Measurements from ENCODE around the gene ANKS6. TPM values are rescaled to one million over a fixed set of nuclear protein-coding genes. Genes with fewer than 3 reads are reported as not detected.
A peak's percentile ranks its signal among the peaks of the same experiment; 100 is the strongest.

ANKS6 gene
- total and polyA plus RNA-seq, 2 of the 8 experiments (the other 6 are each of a cell fraction or from before 2014, with no cell fraction given): 34.1 to 56.3 TPM

GRCh38 chr9:98686961-98687855 is 109.1 kb downstream of the ANKS6 start:
- H3K4ac ChIP-seq (replicated peaks; ENCODE audit: insufficient read length, low read depth, low read length): no peak overlapping the region
- no peak overlapping the region for H3K9ac ChIP-seq (replicated peaks in 1 of 4; ENCODE audit: extremely low read depth in 1 of 4, low read depth in 3 of 4, low read length in 3 of 4)
- no peak overlapping the region for H3K18ac ChIP-seq (ENCODE audit: extremely low read depth, low read length)
- no peak overlapping the region for H2BK5ac ChIP-seq (ENCODE audit: low read depth, low read length)
- ChIA-PET POLR2A (ENCODE audit: partially characterized antibody) (no interaction called here), CTCF (ENCODE audit: partially characterized antibody) (interaction anchor here (1.4 to 1.6 kb wide), 2 partner anchors 9 to 26 kb away, joined by 3 read pairs; no protein-coding TSS in a partner anchor)
- H3K27me3 ChIP-seq (replicated peaks in 1 of 4; ENCODE audit: control insufficient read depth in 3 of 4, extremely low read depth in 1 of 4, insufficient read depth in 3 of 4, low read length in 3 of 4): no peaks in the 10 kb centered on the region
- H4K20me1 ChIP-seq (replicated peaks in 1 of 2; ENCODE audit: control insufficient read depth in 1 of 2, insufficient read depth in 2 of 2, low read length in 2 of 2): no peaks in the 10 kb centered on the region
- no peak overlapping the region for H2AFZ ChIP-seq (ENCODE audit: low read length)
- no peak for FAIRE-seq
- H4K8ac ChIP-seq (ENCODE audit: extremely low read depth, insufficient read depth, low read length): no peak overlapping the region
- no peak overlapping the region for H3K27ac ChIP-seq (ENCODE audit: low read depth, low read length)
- H3K23me2 ChIP-seq (ENCODE audit: low read depth, low read length): no peaks in the 10 kb centered on the region
- no peak overlapping the region for H2AK5ac ChIP-seq (ENCODE audit: low read depth, low read length)
- no peaks in the 10 kb centered on the region for H3K79me2 ChIP-seq (ENCODE audit: control insufficient read depth in 1 of 2, insufficient read depth in 2 of 2, low read length in 2 of 2)
- 0 out of 2 replicates have a peak overlapping the region, but pooled peaks have one; percentile 33 for H2BK12ac ChIP-seq (ENCODE audit: low read depth, low read length)
- no peaks in the 10 kb centered on the region; a peak in 1 of 7 replicates for H3K4me1 ChIP-seq (replicated peaks in 1 of 4; ENCODE audit: control insufficient read depth in 3 of 4, insufficient read depth in 4 of 4, low read length in 3 of 4)
- H4K91ac ChIP-seq (replicated peaks; ENCODE audit: insufficient read length, low read length): no peak overlapping the region
- no peak overlapping the region for H2BK20ac ChIP-seq (ENCODE audit: low read length)
- no peak for TF ChIP-seq RBBP5 (IDR thresholded peaks at IDR 0.05; ENCODE audit: borderline replicate concordance, low read depth, low read length)
- no peak for TF ChIP-seq GTF2F1 (IDR thresholded peaks at IDR 0.05; ENCODE audit: borderline replicate concordance, low read depth, low read length)
- TF ChIP-seq ZNF274 (IDR thresholded peaks at IDR 0.05; ENCODE audit: borderline replicate concordance, extremely low read depth, low read length): no peak
- TF ChIP-seq TCF12 (IDR thresholded peaks at IDR 0.05; ENCODE audit: low read depth, low read length): no peak
- TF ChIP-seq SIN3A (conservative IDR thresholded peaks at IDR 0.05 in 1 of 2, IDR thresholded peaks at IDR 0.05 in 1 of 2; ENCODE audit: low read depth in 1 of 2, low read length in 2 of 2): no peak
- TF ChIP-seq SIRT6 (IDR thresholded peaks at IDR 0.05; ENCODE audit: low read length): no peak
- no peak for TF ChIP-seq SUZ12 (IDR thresholded peaks at IDR 0.05; ENCODE audit: low read length)
- TF ChIP-seq ASH2L (IDR thresholded peaks at IDR 0.05; ENCODE audit: low read length): no peak
- no peak for TF ChIP-seq CTBP2 (IDR thresholded peaks at IDR 0.05; ENCODE audit: borderline replicate concordance, insufficient read depth, insufficient read length, low read length)
- no peak for TF ChIP-seq KDM4A (IDR thresholded peaks at IDR 0.05; ENCODE audit: low read depth, low read length, severe bottlenecking)
- no peak for TF ChIP-seq CBX8 (IDR thresholded peaks at IDR 0.05; ENCODE audit: borderline replicate concordance, low read depth, low read length)
- TF ChIP-seq BACH1 (IDR thresholded peaks at IDR 0.05; ENCODE audit: low read length): no peak
- H3K9me3 ChIP-seq (ENCODE audit: insufficient read depth in 2 of 2, low read depth in 1 of 2, low read length in 1 of 2): no peaks in the 10 kb centered on the region
- H3K14ac ChIP-seq (ENCODE audit: insufficient read length): no peak overlapping the region
- no peaks in the 10 kb centered on the region for H3K79me1 ChIP-seq (ENCODE audit: low read depth, low read length)
- H2BK120ac ChIP-seq (replicated peaks; ENCODE audit: low read depth, low read length): no peak overlapping the region
- DNase-seq (ENCODE audit: low read depth in 1 of 2, low spot score in 2 of 2): no peak
- H2BK15ac ChIP-seq (ENCODE audit: low read length): no peak overlapping the region
- no peaks in the 10 kb centered on the region for H3K36me3 ChIP-seq (ENCODE audit: control insufficient read depth in 2 of 4, insufficient read depth in 4 of 4, low read length in 3 of 4)
- no peak overlapping the region for H3K56ac ChIP-seq (replicated peaks; ENCODE audit: insufficient read length, low read depth, low read length)
- no peak overlapping the region for H3K4me2 ChIP-seq (ENCODE audit: insufficient read depth in 1 of 2, low read depth in 2 of 2, low read length in 2 of 2)
- 90% methylated on average over 7 of the region's 7 CpGs; no CpG with 5 or more reads in 1 of the 2 experiments for WGBS, 2 experiments (ENCODE audit: extremely low coverage in 1 of 2, insufficient coverage in 1 of 2, insufficient read length in 1 of 2, insufficient replicate concordance in 2 of 2, low coverage in 1 of 2, low lambda C conversion rate in 2 of 2, missing lambda C conversion rate in 1 of 2)
- H4K5ac ChIP-seq (ENCODE audit: insufficient read length, low read depth, low read length): no peak overlapping the region
- H3K4me3 ChIP-seq (ENCODE audit: extremely low read depth in 1 of 4, insufficient read depth in 2 of 4, low read depth in 3 of 4, low read length in 4 of 4): no peak overlapping the region
- H3K23ac ChIP-seq (ENCODE audit: insufficient read length): no peak overlapping the region

Measured in H1 (cell line).